Kidney epithelial cell (primary cell): ENCODE results near the gene PSMF1. TPM values are rescaled to one million over a fixed set of nuclear protein-coding genes. Genes with fewer than 3 reads are reported as not detected.
"Not testable (repeated sequence)": the region's sequence is repeated elsewhere in the genome, so short reads cannot be mapped to it uniquely, and the experiment has no call there.

Experiments used
- DNase-seq: peaks from one replicate; pipeline ENCODE4 v3.0.0-alpha.2; 2010; ENCODE audit warnings: low read depth
- H3K27me3 ChIP-seq: 2 replicates; pipeline ENCODE4 v1.6.0; 2011; ENCODE audit warnings: low read length; ENCODE audit not compliant: control insufficient read depth, insufficient read depth
- H3K36me3 ChIP-seq: 2 replicates; pipeline ENCODE4 v1.5.1; 2011; ENCODE audit warnings: low read length; ENCODE audit not compliant: control insufficient read depth, insufficient read depth
- H3K4me3 ChIP-seq: 2 replicates; pipeline ENCODE4 v1.5.1; 2011; ENCODE audit warnings: low read depth, mild to moderate bottlenecking, control low read depth, low read length
- CTCF ChIP-seq: IDR thresholded peaks from 2 replicates; pipeline ENCODE4 v1.5.1; 2011; ENCODE audit warnings: mild to moderate bottlenecking, moderate library complexity, low read length, control low read depth, inconsistent platforms; ENCODE audit not compliant: insufficient read depth, poor library complexity, severe bottlenecking
- total RNA-seq: library from RNA; depleted of rRNA; stranded (reverse); fragments of >200 nt; gene quantifications from 2 replicates; pipeline ENCODE4 v1.2.3, GENCODE V29; 2015

Gene PSMF1
- total RNA-seq, 1 donor from 2014 or later: 323 TPM

- no peak for DNase-seq
- H3K4me3 ChIP-seq: no peak overlapping the region
- peaks cover under 1% of the 10 kb centered on the region for H3K27me3 ChIP-seq
- no peaks in the 10 kb centered on the region for H3K36me3 ChIP-seq
- TF ChIP-seq CTCF: no peak
These were observed 96.4 kb downstream of the PSMF1 start for GRCh38 chr20:1214838-1215261.

DNA sequence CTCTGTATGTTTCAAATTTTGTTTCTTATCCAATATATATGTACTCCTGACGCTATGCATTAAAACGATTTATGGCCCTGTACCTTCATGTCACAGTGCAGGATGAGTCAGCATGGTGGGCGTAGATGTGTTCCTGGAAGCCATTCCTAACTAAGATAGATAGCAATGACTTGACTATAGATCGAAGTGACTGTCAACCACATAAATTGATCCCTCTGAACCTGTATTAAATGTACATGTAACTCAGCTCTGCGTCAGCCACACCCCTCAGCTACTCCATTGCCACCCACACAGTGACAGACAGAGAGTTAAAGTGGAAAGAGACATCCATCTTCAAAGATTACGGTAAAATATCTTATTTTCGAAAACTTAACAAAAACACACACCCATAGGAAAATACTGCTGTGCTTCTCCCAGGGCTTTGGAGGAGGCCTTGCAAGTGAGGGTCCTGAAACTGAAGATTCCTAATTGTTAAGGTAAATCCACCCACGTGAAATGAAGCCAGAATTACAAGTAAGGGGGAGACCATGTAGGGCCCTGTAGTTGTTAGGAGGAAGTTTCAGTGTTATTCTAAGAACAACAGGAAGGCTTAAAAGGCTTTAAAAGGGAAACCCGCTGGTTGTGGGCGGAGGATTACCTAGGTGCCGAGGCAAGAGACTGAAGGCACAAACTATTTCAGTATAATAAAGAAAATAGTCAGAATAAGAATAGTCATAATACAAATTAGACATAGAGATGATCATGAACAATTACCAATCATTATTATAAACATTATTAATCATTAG is 97.2 kb downstream of the PSMF1 start:
- Histone ChIP-seq H3K4me3 (no peak overlapping the region), H3K36me3 (no peaks in the 10 kb centered on the region), H3K27me3 (no peaks in the 10 kb centered on the region)
- DNase-seq: no peak
- TF ChIP-seq CTCF: no peak

DNA sequence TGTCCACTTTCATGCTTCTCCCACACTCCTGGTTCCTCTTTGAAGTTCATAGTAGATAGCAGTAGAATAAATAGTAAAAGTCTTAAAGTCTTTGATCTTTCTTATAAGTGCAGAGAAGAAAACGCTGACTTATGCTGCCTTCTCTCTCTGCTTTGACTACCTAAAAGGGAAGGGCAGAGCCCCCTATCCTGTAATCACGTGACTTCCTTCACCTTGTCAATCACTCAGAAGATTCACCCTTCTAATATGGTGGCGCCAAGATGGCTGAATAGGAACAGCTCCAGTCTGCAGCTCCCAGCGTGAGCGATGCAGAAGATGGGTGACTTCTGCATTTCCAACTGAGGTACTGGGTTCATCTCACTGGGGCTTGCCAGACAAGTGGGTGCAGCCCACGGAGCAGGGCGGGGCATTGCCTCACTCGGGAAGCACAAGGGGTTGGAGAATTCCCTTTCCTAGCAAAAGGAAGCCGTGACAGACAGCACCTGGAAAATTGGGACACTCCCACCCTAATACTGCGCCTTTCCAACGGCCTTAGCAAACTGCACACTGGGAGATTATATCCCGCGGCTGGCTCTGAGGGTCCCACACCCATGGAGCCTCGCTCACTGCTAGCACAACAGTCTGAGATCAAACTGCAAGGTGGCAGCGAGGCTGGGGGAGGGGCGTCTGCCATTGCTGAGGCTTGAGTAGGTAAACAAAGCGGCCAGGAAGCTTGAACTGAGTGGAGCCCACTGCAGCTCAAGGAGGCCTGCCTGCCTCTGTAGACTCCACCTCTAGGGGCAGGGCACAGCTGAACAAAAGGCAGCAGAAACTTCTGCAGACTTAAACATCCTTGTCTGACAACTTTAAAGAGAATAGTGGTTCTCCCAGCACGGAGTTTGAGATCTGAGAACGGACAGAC is 98.4 kb downstream of the PSMF1 start:
- DNase-seq, H3K36me3 ChIP-seq, H3K27me3 ChIP-seq, H3K4me3 ChIP-seq: not testable (repeated sequence)

Other genes with a start within 250 kb of the PSMF1 start
- not detected in 2 replicates for gene ANGPT4, start 202.3 kb upstream of the PSMF1 start, total RNA-seq
- gene RSPO4, start 116.3 kb upstream of the PSMF1 start, total RNA-seq: 1.6 and 3.3 TPM in 2 replicates
- gene TMEM74B, start 66.4 kb downstream of the PSMF1 start, total RNA-seq: 0.27 and 4.5 TPM in 2 replicates
- not detected in 2 replicates for gene C20orf202, start 84.9 kb downstream of the PSMF1 start, total RNA-seq
- gene RAD21L1, start 107.4 kb downstream of the PSMF1 start, total RNA-seq: not detected in 2 replicates
- gene SNPH, start 147.7 kb downstream of the PSMF1 start, total RNA-seq: 7.1 and 8.3 TPM in 2 replicates
- 6.1 and 7.7 TPM in 2 replicates for gene SDCBP2, start 210.5 kb downstream of the PSMF1 start, total RNA-seq